ENCODE data around the gene LRRC14B.

- no peak for TF ChIP-seq CTCF (IDR thresholded peaks at IDR 0.05)
- TF ChIP-seq IRF3 (IDR thresholded peaks at IDR 0.05; ENCODE audit: low read depth, low read length): no peak
- TF ChIP-seq MAX (IDR thresholded peaks at IDR 0.05; ENCODE audit: low read depth): no peak
- no peak for TF ChIP-seq REST (IDR thresholded peaks at IDR 0.05; ENCODE audit: low read depth, low read length)
- no peak for TF ChIP-seq JUND (IDR thresholded peaks at IDR 0.05)
- TF ChIP-seq POLR2AphosphoS5 (IDR thresholded peaks at IDR 0.05; ENCODE audit: low read depth, low read length): no peak
- TF ChIP-seq FOXJ3 (CRISPR knock-in tag; IDR thresholded peaks at IDR 0.05): no peak
- TF ChIP-seq ELF1 (IDR thresholded peaks at IDR 0.05): no peak
- no peak for TF ChIP-seq RAD21 (IDR thresholded peaks at IDR 0.05; ENCODE audit: low read length)
- no peak for TF ChIP-seq USF2 (IDR thresholded peaks at IDR 0.05; ENCODE audit: borderline replicate concordance, low read depth, low read length)
- no peak for TF ChIP-seq TAF1 (IDR thresholded peaks at IDR 0.05; ENCODE audit: borderline replicate concordance, low read depth, low read length)
- no peak for TF ChIP-seq SMC3 (IDR thresholded peaks at IDR 0.05; ENCODE audit: low read depth, low read length)
Observed at GRCh38 chr5:162565-163337, 28.5 kb upstream of the LRRC14B start.
